Tibial nerve (tissue), 4 donors: ENCODE measurements around the gene TMEM52B. TPM values are rescaled to one million over a fixed set of nuclear protein-coding genes. Genes with fewer than 3 reads are reported as not detected.

Experiments
- DNase-seq, 2 donors: peaks; one replicate each; pipeline ENCODE4 v3.0.0-alpha.2; 2019; ENCODE audit warnings: low spot score in 2 of 2
- H3K27ac ChIP-seq, 4 donors: fragments of 200-600 bp; sonication (generic) in 3 of 4; one replicate each; pipeline ENCODE4 v1.5.1; 2017 to 2019; ENCODE audit warnings: mild to moderate bottlenecking in 1 of 4
- H3K27me3 ChIP-seq, 2 donors: fragments of 200-600 bp; sonication (generic) in 1 of 2; one replicate each; pipeline versions ENCODE4 v1.5.1 to v1.6.0; 2017 to 2019
- H3K36me3 ChIP-seq, 3 donors: fragments of 200-600 bp; sonication (generic); one replicate each; pipeline ENCODE4 v1.5.1; 2018 to 2019
- H3K4me1 ChIP-seq, 4 donors: fragments of 200-600 bp; sonication (generic) in 3 of 4; one replicate each; pipeline ENCODE4 v1.5.1; 2017 to 2019
- H3K4me3 ChIP-seq, 4 donors: fragments of 200-600 bp; sonication (generic) in 3 of 4; one replicate each; pipeline ENCODE4 v1.5.1; 2017 to 2019; ENCODE audit warnings: mild to moderate bottlenecking in 1 of 4, moderate library complexity in 1 of 4
- H3K9me3 ChIP-seq, 4 donors: fragments of 200-600 bp; sonication (generic) in 3 of 4; one replicate each; pipeline ENCODE4 v1.5.1; 2017 to 2019
- CTCF ChIP-seq, 5 experiments: fragments of 200-600 bp in 3 of 5; fragments of 450-650 bp in 2 of 5; sonication (generic) in 3 of 5; IDR thresholded peaks; one replicate each; pipeline ENCODE4 v1.5.1; 2016 to 2019; ENCODE audit warnings: antibody characterized with exemption in 5 of 5, mild to moderate bottlenecking in 3 of 5, moderate library complexity in 2 of 5
- EP300 ChIP-seq, 2 donors: sonication (generic); formaldehyde crosslinking; IDR thresholded peaks; one replicate each; pipeline ENCODE4 v1.6.1; 2017; ENCODE audit warnings: antibody characterized with exemption in 2 of 2, mild to moderate bottlenecking in 1 of 2
- POLR2A ChIP-seq, 2 donors: fragments of 450-650 bp; IDR thresholded peaks; one replicate each; pipeline ENCODE4 v1.6.1; 2017; ENCODE audit warnings: antibody characterized with exemption in 2 of 2, mild to moderate bottlenecking in 2 of 2, moderate library complexity in 2 of 2
- WGBS, 2 donors: methylation state at CpG; one replicate each; pipeline ENCODE4 v1.1.5; 2018; 5-methylcytosine and 5-hydroxymethylcytosine counted together
- total RNA-seq, 4 donors: library from RNA; depleted of rRNA; stranded (reverse); fragments of >200 nt; gene quantifications; one replicate each; pipeline ENCODE4 v1.1.0, GENCODE V29; 2016

TMEM52B gene
- total RNA-seq, 4 donors from 2014 or later, result 0.21 TPM; not detected in 3

DNA sequence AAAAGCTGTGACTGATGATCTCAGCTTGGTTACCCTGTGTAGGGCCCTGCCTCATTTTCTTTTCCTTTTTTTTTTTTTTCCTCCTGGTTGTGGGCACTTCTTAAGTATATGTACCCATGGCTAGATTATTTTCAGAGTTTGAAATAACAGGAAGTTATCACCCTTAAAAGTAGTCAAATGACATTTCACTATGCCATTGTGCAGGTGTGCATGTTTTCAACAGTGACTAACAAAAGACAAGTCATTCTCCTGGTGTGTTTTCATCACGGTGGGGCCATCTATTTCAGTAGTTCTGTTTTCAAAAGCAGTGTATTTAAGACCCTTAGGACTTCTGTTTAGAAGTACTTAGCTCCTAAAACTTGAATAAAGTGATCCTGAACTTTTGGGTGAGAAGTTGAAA, 48.8 kb downstream of the TMEM52B start:
- no peaks in the 10 kb centered on the region for H3K4me1 ChIP-seq
- no peaks in the 10 kb centered on the region for H3K27me3 ChIP-seq
- no peak for DNase-seq
- no peak overlapping the region for H3K4me3 ChIP-seq
- peaks cover 0 to 21% (median 2%) of the 10 kb centered on the region in 3 donors for H3K36me3 ChIP-seq
- TF ChIP-seq POLR2A (IDR thresholded peaks at IDR 0.05) (no peak), EP300 (IDR thresholded peaks at IDR 0.05) (no peak), CTCF (IDR thresholded peaks at IDR 0.05) (no peak)
- no peaks in the 10 kb centered on the region for H3K9me3 ChIP-seq
- WGBS, 2 donors, result 66 to 70% methylated on average over 1 of the region's 1 CpG
- no peak overlapping the region for H3K27ac ChIP-seq

GRCh38 chr12:10234562-10234961, 55.7 kb downstream of the TMEM52B start:
- no peak overlapping the region for H3K27ac ChIP-seq
- no peaks in the 10 kb centered on the region for H3K4me1 ChIP-seq
- H3K4me3 ChIP-seq, result no peak overlapping the region
- TF ChIP-seq CTCF (IDR thresholded peaks at IDR 0.05) (no peak), EP300 (IDR thresholded peaks at IDR 0.05) (no peak), POLR2A (IDR thresholded peaks at IDR 0.05) (no peak)
- H3K9me3 ChIP-seq, result peaks cover 0 to 8% (median 0%) of the 10 kb centered on the region in 4 donors
- no peak for DNase-seq
- no peaks in the 10 kb centered on the region for H3K27me3 ChIP-seq
- no peaks in the 10 kb centered on the region for H3K36me3 ChIP-seq

- no peak overlapping the region for H3K4me3 ChIP-seq
- no peak for DNase-seq
- no peaks in the 10 kb centered on the region for H3K36me3 ChIP-seq
- no peaks in the 10 kb centered on the region for H3K4me1 ChIP-seq
- no peak overlapping the region for H3K27ac ChIP-seq
- no peaks in the 10 kb centered on the region for H3K27me3 ChIP-seq
- 14 to 15% methylated on average over 4 of the region's 4 CpGs for WGBS, 2 donors
- TF ChIP-seq EP300 (IDR thresholded peaks at IDR 0.05), result peak in 1 of 2 donors; percentile 36
- no peak for TF ChIP-seq POLR2A (IDR thresholded peaks at IDR 0.05)
- peak; percentile 75 to 88 (median 83) for TF ChIP-seq CTCF (IDR thresholded peaks at IDR 0.05)
- peaks cover 0 to 8% (median 0%) of the 10 kb centered on the region in 4 donors for H3K9me3 ChIP-seq
Observed at GRCh38 chr12:10235761-10236631, 57.2 kb downstream of the TMEM52B start.

DNA sequence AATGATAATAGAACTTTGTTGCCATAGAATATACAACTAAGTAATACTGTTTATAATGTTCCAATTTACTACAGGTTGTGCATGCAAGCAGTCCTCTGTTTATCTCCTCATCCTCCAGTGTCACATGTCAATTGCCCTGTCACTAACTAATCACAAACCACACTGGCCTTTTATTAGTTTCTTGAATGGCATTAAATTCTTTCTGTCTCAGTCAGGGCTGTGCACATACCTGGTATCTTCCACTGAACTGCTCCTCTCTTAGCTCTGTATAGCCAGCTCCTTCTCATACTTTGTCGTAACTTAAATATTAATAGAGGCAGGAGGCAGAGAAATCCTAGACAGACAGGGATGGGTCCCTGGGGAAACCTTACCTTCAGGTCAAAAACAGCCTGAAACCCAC, 57.9 kb downstream of the TMEM52B start:
- no peak for DNase-seq
- WGBS, 2 donors, result 95 to 96% methylated on average over 1 of the region's 1 CpG
- Histone ChIP-seq H3K4me3 (no peak overlapping the region), H3K27me3 (no peaks in the 10 kb centered on the region), H3K36me3 (no peaks in the 10 kb centered on the region), H3K27ac (no peak overlapping the region), H3K9me3 (peaks cover 0 to 8% (median 0%) of the 10 kb centered on the region in 4 donors), H3K4me1 (no peaks in the 10 kb centered on the region)
- TF ChIP-seq EP300 (IDR thresholded peaks at IDR 0.05), result no peak
- no peak for TF ChIP-seq CTCF (IDR thresholded peaks at IDR 0.05)
- no peak for TF ChIP-seq POLR2A (IDR thresholded peaks at IDR 0.05)

DNA sequence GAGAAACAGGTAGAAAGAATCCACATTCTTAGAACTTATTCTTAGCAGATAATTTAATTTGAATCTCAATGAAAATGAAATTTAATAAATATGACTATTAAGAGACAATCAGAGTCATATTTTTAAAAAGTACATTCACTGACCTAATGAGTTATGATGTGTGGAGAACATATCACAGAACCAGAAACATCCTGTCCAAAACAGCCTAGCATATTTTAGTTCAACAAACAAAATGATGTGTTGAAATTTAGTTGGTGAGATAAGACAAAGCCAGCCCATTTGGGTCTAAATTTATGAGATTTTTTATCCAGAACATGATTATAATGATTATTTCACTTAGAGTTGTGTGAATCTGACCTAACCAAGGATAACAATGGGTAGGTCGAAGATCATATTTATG, 59.7 kb downstream of the TMEM52B start:
- H3K36me3 ChIP-seq, result no peaks in the 10 kb centered on the region
- no peak for DNase-seq
- no peak overlapping the region for H3K4me3 ChIP-seq
- H3K9me3 ChIP-seq, result peaks cover 0 to 8% (median 0%) of the 10 kb centered on the region in 4 donors
- TF ChIP-seq EP300 (IDR thresholded peaks at IDR 0.05) (no peak), POLR2A (IDR thresholded peaks at IDR 0.05) (no peak), CTCF (IDR thresholded peaks at IDR 0.05) (no peak)
- no peak overlapping the region for H3K27ac ChIP-seq
- H3K4me1 ChIP-seq, result no peaks in the 10 kb centered on the region
- WGBS, 2 donors, result 91 to 95% methylated on average over 1 of the region's 1 CpG
- H3K27me3 ChIP-seq, result no peaks in the 10 kb centered on the region
